ENCODE results near the gene DISC1.
"Not testable (repeated sequence)": the region's sequence is repeated elsewhere in the genome, so short reads cannot be mapped to it uniquely, and the experiment has no call there.

Gene DISC1

GRCh38 chr1:231592809-231593208 lies 33.8 kb upstream of the DISC1 start:
- no peak for ATAC-seq (ENCODE audit: low read depth)

DNA sequence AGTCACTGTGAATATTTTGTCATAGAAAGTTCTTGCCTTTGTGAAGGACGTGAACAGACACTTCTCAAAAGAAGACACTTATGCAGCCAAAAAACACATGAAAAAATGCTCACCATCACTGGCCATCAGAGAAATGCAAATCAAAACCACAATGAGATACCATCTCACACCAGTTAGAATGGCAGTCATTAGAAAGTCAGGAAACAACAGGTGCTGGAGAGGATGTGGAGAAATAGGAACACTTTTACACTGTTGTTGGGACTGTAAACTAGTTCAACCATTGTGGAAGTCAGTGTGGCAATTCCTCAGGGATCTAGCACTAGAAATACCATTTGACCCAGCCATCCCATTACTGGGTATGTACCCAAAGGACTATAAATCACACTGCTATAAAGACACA lies 33.3 kb upstream of the DISC1 start:
- DNase-seq (ENCODE audit: low spot score); H3K27ac ChIP-seq (ENCODE audit: poor library complexity, severe bottlenecking); H3K4me3 ChIP-seq (ENCODE audit: severe bottlenecking); H3K4me1 ChIP-seq (ENCODE audit: insufficient read depth, poor library complexity, severe bottlenecking); H3K27me3 ChIP-seq (ENCODE audit: insufficient read depth, poor library complexity, severe bottlenecking); H3K9me3 ChIP-seq (ENCODE audit: severe bottlenecking); ATAC-seq (ENCODE audit: low read depth); H3K36me3 ChIP-seq (ENCODE audit: low read depth): not testable (repeated sequence)

More at GRCh38 chr1:231592809-231593208, 33.8 kb upstream of the DISC1 start:
- Histone ChIP-seq H3K27me3 (ENCODE audit: insufficient read depth, poor library complexity, severe bottlenecking) (no peaks in the 10 kb centered on the region), H3K4me3 (ENCODE audit: severe bottlenecking) (no peak overlapping the region), H3K27ac (ENCODE audit: poor library complexity, severe bottlenecking) (no peak overlapping the region), H3K4me1 (ENCODE audit: insufficient read depth, poor library complexity, severe bottlenecking) (no peaks in the 10 kb centered on the region), H3K36me3 (ENCODE audit: low read depth) (no peaks in the 10 kb centered on the region), H3K9me3 (ENCODE audit: severe bottlenecking) (no peaks in the 10 kb centered on the region)
- no peak for TF ChIP-seq CTCF (IDR thresholded peaks at IDR 0.05; ENCODE audit: poor library complexity, severe bottlenecking)
- no peak for DNase-seq (ENCODE audit: low spot score)

DNA sequence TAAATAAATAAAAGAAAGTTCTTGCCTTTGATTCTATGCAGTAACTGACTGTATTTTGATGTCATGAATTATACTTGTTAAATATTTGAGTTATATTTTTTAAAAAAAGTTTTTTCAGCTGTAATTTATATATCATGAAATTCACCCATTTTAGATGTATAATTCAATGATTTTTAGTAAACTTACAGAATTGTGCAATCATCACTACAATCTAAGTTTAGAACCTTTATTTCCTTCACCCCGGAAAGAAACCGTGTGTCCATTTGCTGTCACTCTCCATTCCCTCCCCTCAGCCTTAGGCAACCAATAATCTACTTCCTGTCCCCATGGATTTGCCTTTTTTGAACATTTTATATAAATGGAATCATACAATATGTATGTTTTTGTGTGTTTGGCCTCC lies 32.5 kb upstream of the DISC1 start:
- Histone ChIP-seq H3K4me1 (ENCODE audit: insufficient read depth, poor library complexity, severe bottlenecking) (no peaks in the 10 kb centered on the region), H3K4me3 (ENCODE audit: severe bottlenecking) (no peak overlapping the region), H3K9me3 (ENCODE audit: severe bottlenecking) (no peaks in the 10 kb centered on the region), H3K27me3 (ENCODE audit: insufficient read depth, poor library complexity, severe bottlenecking) (no peaks in the 10 kb centered on the region), H3K36me3 (ENCODE audit: low read depth) (no peaks in the 10 kb centered on the region), H3K27ac (ENCODE audit: poor library complexity, severe bottlenecking) (no peak overlapping the region)
- DNase-seq (ENCODE audit: low spot score) (no peak), ATAC-seq (ENCODE audit: low read depth) (no peak)
- no peak for TF ChIP-seq CTCF (IDR thresholded peaks at IDR 0.05; ENCODE audit: poor library complexity, severe bottlenecking)

DNA sequence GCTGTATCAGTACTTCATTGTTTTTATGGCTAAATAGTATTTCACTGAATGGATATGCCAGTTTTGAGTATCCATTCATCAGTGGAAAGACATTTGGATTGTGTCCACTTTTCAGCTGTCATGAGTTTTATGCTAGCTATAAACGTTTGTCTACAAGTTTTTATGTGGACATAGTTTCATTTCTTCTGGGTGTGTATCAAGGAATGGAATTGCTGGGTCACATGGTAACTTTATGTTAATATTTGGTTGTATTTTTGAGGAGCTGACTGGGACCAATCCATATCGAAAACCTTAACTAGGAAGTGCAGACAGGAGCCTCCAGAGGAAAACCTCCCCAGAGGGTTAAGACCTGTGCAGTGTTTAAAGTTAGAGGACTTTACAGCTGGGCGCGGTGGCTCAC lies 31.8 kb upstream of the DISC1 start:
- DNase-seq (ENCODE audit: low spot score) (no peak), ATAC-seq (ENCODE audit: low read depth) (no peak)
- no peaks in the 10 kb centered on the region for H3K4me1 ChIP-seq (ENCODE audit: insufficient read depth, poor library complexity, severe bottlenecking)
- H3K36me3 ChIP-seq (ENCODE audit: low read depth): no peaks in the 10 kb centered on the region
- H3K27me3 ChIP-seq (ENCODE audit: insufficient read depth, poor library complexity, severe bottlenecking): no peaks in the 10 kb centered on the region
- no peak overlapping the region for H3K27ac ChIP-seq (ENCODE audit: poor library complexity, severe bottlenecking)
- no peaks in the 10 kb centered on the region for H3K9me3 ChIP-seq (ENCODE audit: severe bottlenecking)
- no peak overlapping the region for H3K4me3 ChIP-seq (ENCODE audit: severe bottlenecking)
- TF ChIP-seq CTCF (IDR thresholded peaks at IDR 0.05; ENCODE audit: poor library complexity, severe bottlenecking): no peak

- ATAC-seq (ENCODE audit: low read depth): no peak
- Histone ChIP-seq H3K27me3 (ENCODE audit: insufficient read depth, poor library complexity, severe bottlenecking) (no peaks in the 10 kb centered on the region), H3K4me3 (ENCODE audit: severe bottlenecking) (no peak overlapping the region), H3K27ac (ENCODE audit: poor library complexity, severe bottlenecking) (no peak overlapping the region), H3K4me1 (ENCODE audit: insufficient read depth, poor library complexity, severe bottlenecking) (no peaks in the 10 kb centered on the region), H3K36me3 (ENCODE audit: low read depth) (no peaks in the 10 kb centered on the region), H3K9me3 (ENCODE audit: severe bottlenecking) (no peaks in the 10 kb centered on the region)
- no peak for DNase-seq (ENCODE audit: low spot score)
- TF ChIP-seq CTCF (IDR thresholded peaks at IDR 0.05; ENCODE audit: poor library complexity, severe bottlenecking): no peak
Measured at GRCh38 chr1:231596337-231596791, 30.2 kb upstream of the DISC1 start.

Data from RWPE2 (cell line).